Fibroblast of pulmonary artery (primary cell): Measurements from ENCODE around the gene PLA2G5.
"Not testable (repeated sequence)": the region's sequence is repeated elsewhere in the genome, so short reads cannot be mapped to it uniquely, and the experiment has no call there.

Experiments
- DNase-seq: peaks from one replicate; pipeline ENCODE4 v3.0.0-alpha.2; 2010; ENCODE audit warnings: low read depth
- H3K4me3 ChIP-seq: replicated peaks from 2 replicates; pipeline ENCODE4 v1.5.1; 2011; ENCODE audit warnings: low read depth, mild to moderate bottlenecking, control low read depth, low read length, moderate library complexity
- TF ChIP-seq, protein P1 (sequence below): IDR thresholded peaks from 2 replicates; pipeline ENCODE4 v1.5.1; 2011; ENCODE audit warnings: mild to moderate bottlenecking, control low read depth, low read length, inconsistent platforms; ENCODE audit errors: missing control alignments

Gene PLA2G5

DNA sequence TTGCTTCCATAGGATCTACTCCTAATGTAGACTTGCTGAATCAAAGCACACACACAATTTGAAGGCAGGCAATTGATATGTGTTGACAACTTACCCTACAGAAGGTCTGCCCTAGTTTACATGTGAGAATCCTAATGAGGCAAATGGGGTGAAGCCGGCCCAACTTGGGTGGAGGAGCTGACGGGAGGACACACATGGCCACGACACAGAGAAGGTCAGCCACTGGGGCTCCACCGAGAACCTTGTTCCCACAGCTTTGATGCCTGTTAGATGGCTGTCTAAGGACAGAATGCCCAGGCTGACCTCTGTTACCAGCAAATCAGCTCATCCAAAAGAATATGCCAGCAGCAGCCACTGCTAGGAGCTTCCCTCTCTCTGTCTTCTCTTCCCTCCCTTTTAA is 50.8 kb downstream of the PLA2G5 start:
- H3K4me3 ChIP-seq = no peak overlapping the region
- no peak for DNase-seq
- TF ChIP-seq, protein P1, sequence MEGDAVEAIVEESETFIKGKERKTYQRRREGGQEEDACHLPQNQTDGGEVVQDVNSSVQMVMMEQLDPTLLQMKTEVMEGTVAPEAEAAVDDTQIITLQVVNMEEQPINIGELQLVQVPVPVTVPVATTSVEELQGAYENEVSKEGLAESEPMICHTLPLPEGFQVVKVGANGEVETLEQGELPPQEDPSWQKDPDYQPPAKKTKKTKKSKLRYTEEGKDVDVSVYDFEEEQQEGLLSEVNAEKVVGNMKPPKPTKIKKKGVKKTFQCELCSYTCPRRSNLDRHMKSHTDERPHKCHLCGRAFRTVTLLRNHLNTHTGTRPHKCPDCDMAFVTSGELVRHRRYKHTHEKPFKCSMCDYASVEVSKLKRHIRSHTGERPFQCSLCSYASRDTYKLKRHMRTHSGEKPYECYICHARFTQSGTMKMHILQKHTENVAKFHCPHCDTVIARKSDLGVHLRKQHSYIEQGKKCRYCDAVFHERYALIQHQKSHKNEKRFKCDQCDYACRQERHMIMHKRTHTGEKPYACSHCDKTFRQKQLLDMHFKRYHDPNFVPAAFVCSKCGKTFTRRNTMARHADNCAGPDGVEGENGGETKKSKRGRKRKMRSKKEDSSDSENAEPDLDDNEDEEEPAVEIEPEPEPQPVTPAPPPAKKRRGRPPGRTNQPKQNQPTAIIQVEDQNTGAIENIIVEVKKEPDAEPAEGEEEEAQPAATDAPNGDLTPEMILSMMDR = no peak

DNA sequence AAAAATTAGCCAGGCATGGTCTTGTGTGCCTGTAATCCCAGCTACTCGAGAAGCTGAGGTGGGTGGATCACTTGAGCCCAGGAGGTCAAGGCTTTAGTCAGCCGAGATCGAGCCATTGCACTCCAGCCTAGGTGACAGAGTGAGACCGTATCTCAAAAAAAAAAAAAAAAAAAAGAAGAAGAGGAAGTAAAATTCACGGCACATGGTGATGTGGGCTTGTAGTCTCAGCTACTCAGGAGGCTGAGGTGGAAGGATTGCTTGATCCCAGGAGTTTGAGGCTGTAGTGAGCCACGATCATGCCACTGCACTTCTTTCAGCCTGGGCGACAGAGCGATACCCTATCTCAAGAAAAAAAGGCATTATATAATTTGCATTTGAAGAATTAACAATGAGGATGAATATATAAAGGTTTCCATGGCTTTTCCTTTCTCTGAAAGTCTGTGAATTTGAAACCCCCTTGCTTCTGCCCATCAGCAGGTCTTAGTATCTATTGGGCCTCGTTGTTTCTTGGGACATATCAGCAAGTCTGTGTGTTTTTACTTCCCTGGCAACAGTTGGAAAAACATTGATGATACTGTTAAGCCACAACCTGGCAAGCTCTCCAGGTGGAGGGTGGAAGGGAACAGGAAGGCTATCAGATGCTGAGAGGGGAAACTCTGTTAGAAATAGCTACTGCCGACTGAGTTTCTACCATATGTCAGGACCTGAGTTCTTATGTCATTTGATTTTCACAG is 53.9 kb downstream of the PLA2G5 start:
- TF ChIP-seq, protein P1 = no peak
- H3K4me3 ChIP-seq = no peak overlapping the region
- peak; percentile 25 for DNase-seq

DNA sequence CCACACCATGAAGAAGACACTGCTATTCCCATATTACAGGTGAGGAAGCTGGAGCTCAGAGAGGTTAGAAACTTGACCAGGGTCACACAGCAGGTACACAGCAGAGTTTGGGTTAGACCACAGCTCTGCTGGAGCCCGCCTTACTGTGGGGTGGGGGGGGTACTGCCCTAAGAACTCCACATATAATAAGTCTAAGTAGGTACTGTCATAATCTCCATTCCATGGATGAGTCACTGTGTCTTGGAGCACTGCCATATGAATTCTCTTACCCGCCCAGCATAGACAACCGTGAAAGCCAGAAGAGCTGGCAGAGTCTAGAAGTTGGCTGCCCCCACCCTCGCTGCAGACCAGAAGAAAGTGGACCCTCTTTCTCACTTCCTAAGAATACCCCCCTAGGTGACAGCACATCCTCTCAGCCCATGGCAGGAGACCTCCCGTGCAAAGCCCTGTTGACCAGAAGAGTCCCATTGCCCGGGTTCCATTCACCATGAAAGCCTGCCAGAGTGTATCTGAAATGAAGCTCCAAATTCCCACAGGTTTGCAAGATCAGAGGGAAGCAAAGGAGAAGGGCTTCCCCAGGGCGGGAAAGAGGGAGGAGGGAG is 54.6 kb downstream of the PLA2G5 start:
- no peak overlapping the region for H3K4me3 ChIP-seq
- peak; percentile 88 for DNase-seq
- TF ChIP-seq, protein P1 = no peak

DNA sequence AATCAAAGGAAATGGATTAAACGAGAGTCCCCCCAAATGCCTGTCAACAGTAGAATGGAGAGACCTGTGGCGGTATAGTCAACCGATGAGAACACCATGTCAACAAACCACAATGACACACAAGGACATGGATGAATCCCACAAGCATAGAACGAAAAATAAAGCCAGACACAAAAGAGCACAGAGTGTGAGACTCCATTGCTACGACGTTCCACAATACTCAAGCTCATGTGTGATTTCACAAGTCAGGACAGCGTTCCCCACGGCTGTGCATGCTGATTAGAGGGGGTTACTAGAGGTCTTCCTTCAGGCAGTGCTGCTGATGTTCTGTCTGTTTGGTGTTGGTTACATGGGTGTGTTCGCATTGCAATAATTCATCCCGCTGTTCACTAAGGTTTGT is 55.1 kb downstream of the PLA2G5 start:
- TF ChIP-seq, protein P1 = no peak
- H3K4me3 ChIP-seq = no peak overlapping the region
- no peak for DNase-seq

DNA sequence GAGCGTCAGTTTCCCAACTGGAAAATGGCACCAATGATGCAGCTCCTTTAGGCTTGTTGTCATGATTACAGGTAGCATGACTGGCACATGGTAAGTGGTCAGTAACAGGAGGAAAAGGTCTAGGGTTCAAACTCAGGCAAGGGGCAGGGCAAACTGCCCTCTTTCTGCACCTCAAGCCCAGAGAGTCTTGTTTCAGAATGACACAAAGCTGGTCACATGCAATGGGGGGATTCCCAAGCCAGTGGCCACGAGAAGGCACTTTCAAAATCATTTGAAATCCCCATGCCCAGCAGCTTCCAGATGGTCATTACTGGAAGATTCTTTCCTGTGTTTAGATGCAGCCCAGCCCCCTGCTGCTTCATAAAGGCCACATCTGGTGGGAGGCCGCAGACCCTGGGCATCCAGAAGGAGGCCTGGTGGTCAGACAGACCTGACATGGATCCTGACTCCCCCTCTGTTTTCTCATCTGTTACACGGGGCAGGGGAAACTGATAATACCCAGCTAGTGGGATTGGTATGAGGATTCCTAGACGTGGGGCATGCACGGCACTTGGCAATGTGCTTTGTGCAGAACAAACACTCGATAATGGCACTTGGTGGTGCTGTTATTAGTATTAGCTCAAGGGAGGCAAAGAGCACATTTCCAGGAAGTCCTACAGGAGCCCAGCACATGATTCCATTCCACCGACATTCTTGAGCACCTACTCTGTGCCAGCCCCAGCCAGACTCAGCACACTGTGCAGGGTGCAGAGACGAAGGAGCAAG is 56.2 kb downstream of the PLA2G5 start:
- TF ChIP-seq, protein P1 = no peak
- DNase-seq = no peak

DNA sequence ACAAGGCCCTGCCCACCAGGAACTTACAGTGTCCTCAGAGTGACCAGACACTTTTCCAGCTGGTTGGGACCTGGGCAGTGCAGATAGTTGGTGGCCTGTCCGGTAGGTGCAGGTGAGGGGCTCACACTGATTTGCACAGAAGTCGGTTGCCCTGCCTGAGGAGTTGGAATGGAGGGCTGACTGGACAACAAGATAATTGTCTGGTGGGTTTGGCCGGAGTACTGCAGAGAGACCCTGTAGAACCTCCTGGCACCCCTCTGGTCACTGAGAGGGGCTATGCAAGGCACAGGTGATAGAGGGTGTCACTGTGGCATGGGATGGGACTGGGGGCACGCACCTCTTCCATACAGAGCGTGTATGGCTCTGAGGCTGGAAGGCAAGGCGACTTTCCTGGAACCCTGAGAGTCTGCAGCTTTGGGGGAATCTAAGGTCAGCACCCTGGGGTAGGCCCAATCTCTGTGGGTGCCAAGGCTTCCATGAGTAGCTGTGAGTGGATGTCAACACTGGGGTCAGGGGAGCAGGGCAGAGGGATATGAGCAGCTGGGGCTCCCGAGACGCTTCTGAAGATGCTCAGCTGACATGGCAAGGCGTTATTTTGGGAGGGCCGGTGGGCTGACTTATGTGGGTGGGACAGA is 56.9 kb downstream of the PLA2G5 start:
- TF ChIP-seq, protein P1 = no peak
- DNase-seq = no peak
- H3K4me3 ChIP-seq = no peak overlapping the region

More for the DNA sequence above, 56.2 kb downstream of the PLA2G5 start:
- H3K4me3 ChIP-seq = no peak overlapping the region

DNA sequence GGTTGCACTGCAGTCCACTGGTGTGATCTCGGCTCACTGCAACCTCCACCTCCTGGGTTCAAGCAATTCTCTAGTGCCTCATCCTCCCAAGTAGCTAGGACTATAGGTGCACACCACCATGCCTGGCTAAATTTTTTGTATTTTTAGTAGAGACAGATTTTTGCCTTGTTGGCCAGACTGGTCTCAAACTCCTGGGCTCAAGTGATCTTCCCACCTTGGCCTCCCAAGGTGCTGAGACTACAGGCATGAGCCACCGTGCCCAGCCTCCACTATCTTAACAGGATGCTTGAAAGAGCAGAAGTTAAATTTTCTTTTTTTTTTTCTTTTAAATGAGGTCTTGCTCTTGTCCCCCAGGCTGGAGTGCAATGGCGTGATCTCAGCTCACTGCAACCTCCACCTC is 60.5 kb downstream of the PLA2G5 start:
- DNase-seq, H3K4me3 ChIP-seq: not testable (repeated sequence)
